Erythroblast (primary cell): ENCODE data around the gene PRDM8.

Experiments used
- GATA1 ChIP-seq: IDR thresholded peaks from 2 replicates; pipeline ENCODE4 v1.6.1; 2011; ENCODE audit warnings: low read depth, mild to moderate bottlenecking, control low read depth, low read length, moderate library complexity
- POLR2A ChIP-seq: IDR thresholded peaks from 2 replicates; pipeline ENCODE4 v1.6.1; 2011; ENCODE audit warnings: mild to moderate bottlenecking, low read length

DNA sequence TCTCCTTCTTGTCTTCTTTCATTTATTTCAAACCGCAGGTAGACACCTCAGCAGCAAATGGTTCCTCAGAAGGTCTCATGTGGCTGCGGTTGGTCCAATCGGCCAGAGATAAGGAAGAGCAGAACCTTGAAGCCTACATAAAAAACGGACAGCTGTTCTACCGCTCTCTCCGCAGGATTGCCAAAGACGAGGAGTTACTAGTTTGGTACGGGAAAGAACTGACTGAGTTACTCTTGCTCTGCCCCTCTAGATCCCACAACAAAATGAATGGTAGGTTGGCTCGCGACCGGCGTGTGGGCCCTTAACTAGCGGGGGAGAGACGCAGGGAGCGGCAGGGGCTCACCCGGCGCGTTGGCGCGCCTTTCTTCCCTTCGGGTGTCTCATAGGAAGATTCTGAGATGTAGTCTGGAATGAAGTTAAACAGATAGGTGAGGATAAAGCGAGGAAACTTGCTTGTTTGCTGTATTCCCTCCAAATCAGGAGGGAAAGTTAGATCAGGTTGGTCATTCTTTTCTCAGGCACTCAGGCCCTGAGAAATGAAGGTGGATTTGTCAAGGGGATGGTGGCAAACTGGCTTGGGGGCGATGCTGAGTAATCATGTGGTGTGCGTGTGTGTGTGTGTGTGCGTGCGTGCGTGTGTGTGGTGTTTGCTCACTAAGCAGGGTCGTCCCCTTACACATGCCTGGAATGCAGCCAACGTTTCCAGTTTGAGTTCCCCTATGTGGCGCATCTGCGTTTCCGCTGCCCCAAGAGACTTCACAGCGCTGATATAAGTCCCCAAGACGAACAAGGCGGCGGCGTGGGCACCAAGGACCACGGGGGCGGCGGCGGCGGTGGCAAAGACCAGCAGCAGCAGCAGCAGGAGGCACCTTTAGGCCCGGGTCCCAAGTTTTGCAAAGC, 4.2 kb downstream of the PRDM8 start:
- TF ChIP-seq POLR2A (no peak), GATA1 (no peak)
